ENCODE measurements around the gene KIF17.

The KIF17 gene

GRCh38 chr1:20721117-20722061 lies 3.6 kb upstream of the KIF17 start:
- no peak for TF ChIP-seq CTCF (IDR thresholded peaks at IDR 0.05; ENCODE audit: low read depth, low read length)
- no peak overlapping the region for H3K4me3 ChIP-seq (ENCODE audit: low read depth, low read length)

DNA sequence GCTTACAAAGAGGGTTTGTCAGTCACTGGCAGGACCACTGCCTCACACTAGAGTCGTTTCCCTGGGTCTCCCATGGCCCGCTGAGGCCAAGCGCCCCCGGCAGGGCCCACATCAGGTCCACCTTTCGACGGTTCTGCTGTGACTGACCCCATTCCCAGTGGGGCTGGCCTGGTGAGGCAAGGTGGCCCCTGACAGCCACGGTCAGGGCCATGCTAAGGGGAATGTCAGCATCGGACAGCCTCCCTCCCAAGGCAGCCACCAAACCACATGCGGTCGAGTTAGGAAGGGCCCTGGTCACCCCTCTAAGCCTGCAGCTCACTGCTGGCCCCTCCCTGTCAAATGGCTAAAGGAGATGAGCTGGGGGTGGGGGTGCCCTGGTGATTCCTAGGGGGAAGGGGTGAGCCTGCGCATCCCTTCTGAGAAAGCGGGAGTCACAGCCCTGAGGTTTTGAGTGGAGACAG lies 2.9 kb upstream of the KIF17 start:
- no peak overlapping the region for H3K4me3 ChIP-seq (ENCODE audit: low read depth, low read length)
- TF ChIP-seq CTCF (IDR thresholded peaks at IDR 0.05; ENCODE audit: low read depth, low read length) = no peak

GRCh38 chr1:20719871-20720620 lies 2.2 kb upstream of the KIF17 start:
- H3K4me3 ChIP-seq (ENCODE audit: low read depth, low read length) = no peak overlapping the region
- TF ChIP-seq CTCF (IDR thresholded peaks at IDR 0.05; ENCODE audit: low read depth, low read length) = no peak

GRCh38 chr1:20719261-20719660 lies 1.5 kb upstream of the KIF17 start:
- TF ChIP-seq CTCF (IDR thresholded peaks at IDR 0.05; ENCODE audit: low read depth, low read length) = no peak
- no peak overlapping the region for H3K4me3 ChIP-seq (ENCODE audit: low read depth, low read length)

- peak overlapping the region; percentile 48 for H3K4me3 ChIP-seq (ENCODE audit: low read depth, low read length)
These were observed 606 bp upstream of the KIF17 start for GRCh38 chr1:20718343-20718882.

DNA sequence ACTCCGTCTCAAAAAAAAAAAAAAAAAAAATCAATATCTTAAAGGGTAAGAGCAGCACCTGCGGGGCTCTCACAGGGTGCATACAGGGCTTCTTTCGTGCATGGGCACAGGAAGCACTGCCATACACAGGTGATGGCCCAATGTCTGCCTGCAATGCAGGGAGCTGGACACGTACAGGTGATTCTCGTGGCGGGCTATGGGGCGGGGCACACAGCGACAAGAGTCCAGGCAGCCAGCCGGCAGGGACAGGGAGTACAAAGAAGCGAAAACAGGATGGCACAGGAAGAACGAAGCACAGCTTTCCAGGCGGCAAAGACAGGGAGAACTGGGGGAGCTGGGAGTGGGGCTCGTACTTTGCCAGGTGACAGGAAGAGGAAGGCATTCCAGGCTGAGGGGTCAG lies 1.6 kb downstream of the KIF17 start:
- H3K4me3 ChIP-seq (ENCODE audit: low read depth, low read length) = no peak overlapping the region

More for the DNA sequence above, 1.6 kb downstream of the KIF17 start:
- no peak for TF ChIP-seq CTCF (IDR thresholded peaks at IDR 0.05; ENCODE audit: low read depth, low read length)
